Small intestine (tissue), 7 donors: ENCODE measurements around the gene ANKMY1. TPM values are rescaled to one million over a fixed set of nuclear protein-coding genes. Genes with fewer than 3 reads are reported as not detected.
"Not testable (repeated sequence)": the region's sequence is repeated elsewhere in the genome, so short reads cannot be mapped to it uniquely, and the experiment has no call there.

Experiments used
- DNase-seq, 2 donors: peaks; one replicate each; pipeline versions ENCODE4 v3.0.0 to v3.0.0-alpha.2; 2013
- FAIRE-seq: peaks from 2 replicates; lab custom pipeline; 2012; peaks lifted over from hg19 to GRCh38; lab: Jason Lieb, UNC
- H3K27ac ChIP-seq, 3 donors: one replicate each; pipeline ENCODE4 v1.5.1; 2013; ENCODE audit warnings: low read length in 2 of 3, mild to moderate bottlenecking in 2 of 3, control low read depth in 1 of 3, inconsistent platforms in 1 of 3, low read depth in 1 of 3, moderate library complexity in 1 of 3
- H3K27me3 ChIP-seq, 3 donors: one replicate each; pipeline ENCODE4 v1.6.1; 2013; ENCODE audit warnings: low read length in 3 of 3, inconsistent platforms in 1 of 3; ENCODE audit not compliant: control insufficient read depth in 3 of 3, insufficient read depth in 3 of 3
- H3K36me3 ChIP-seq, 3 donors: one replicate each; pipeline ENCODE4 v1.6.1; 2013; ENCODE audit warnings: low read length in 3 of 3, inconsistent platforms in 1 of 3, low read depth in 1 of 3, mild to moderate bottlenecking in 1 of 3, moderate library complexity in 1 of 3; ENCODE audit not compliant: control insufficient read depth in 3 of 3, insufficient read depth in 2 of 3
- H3K4me1 ChIP-seq, 3 donors: one replicate each; pipeline ENCODE4 v1.6.1; 2013; ENCODE audit warnings: low read length in 2 of 3, inconsistent platforms in 1 of 3, low read depth in 1 of 3, mild to moderate bottlenecking in 1 of 3, moderate library complexity in 1 of 3; ENCODE audit not compliant: control insufficient read depth in 3 of 3, insufficient read depth in 2 of 3
- H3K4me3 ChIP-seq, 3 donors: one replicate each; pipeline ENCODE4 v1.5.1; 2013; ENCODE audit warnings: low read length in 3 of 3, control low read depth in 1 of 3, inconsistent platforms in 1 of 3, low read depth in 1 of 3, mild to moderate bottlenecking in 1 of 3, moderate library complexity in 1 of 3
- H3K9me3 ChIP-seq, 2 donors: one replicate each; pipeline ENCODE4 v1.6.1; 2013; ENCODE audit warnings: low read depth in 1 of 2, low read length in 1 of 2; ENCODE audit not compliant: control insufficient read depth in 2 of 2, insufficient read depth in 1 of 2
- WGBS, 3 donors: extraction: QIAGEN DNeasy Blood & Tissue Kit; methylation state at CpG; one replicate each; pipeline ENCODE4 v1.1.7; 2013; 5-methylcytosine and 5-hydroxymethylcytosine counted together
- polyA plus RNA-seq, 4 donors: library from polyadenylated mRNA; stranded (reverse) in 3 of 4; unstranded in 1 of 4; fragments of 200-250 nt in 3 of 4; fragments of 120-200 nt in 1 of 4; gene quantifications; one replicate each; pipeline versions ENCODE4 v1.2.1 to v1.2.3, GENCODE V29; 2013
- donor health status: healthy with polysubstance abuse.
- donor health status: control.
- donor health status: control.
- donor health status: Bipolar disorder and iron deficiency.
- donor health status: healthy.

Gene ANKMY1
- polyA plus RNA-seq, 4 donors, result 3.4 to 13.0 (median 5.9) TPM

GRCh38 chr2:240523451-240524281 lies 34.1 kb downstream of the ANKMY1 start:
- Histone ChIP-seq H3K27ac (no peak overlapping the region), H3K4me1 (no peaks in the 10 kb centered on the region), H3K27me3 (peaks cover 0 to 18% (median 0%) of the 10 kb centered on the region in 3 donors), H3K4me3 (no peak overlapping the region), H3K9me3 (peaks cover 0 to 36% of the 10 kb centered on the region in 2 donors), H3K36me3 (peaks cover 3 to 42% (median 6%) of the 10 kb centered on the region in 3 donors)
- FAIRE-seq, result no peak
- 96 to 97% (median 97%) methylated on average over 32 of the region's 32 CpGs for WGBS, 3 donors
- DNase-seq, result no peak

DNA sequence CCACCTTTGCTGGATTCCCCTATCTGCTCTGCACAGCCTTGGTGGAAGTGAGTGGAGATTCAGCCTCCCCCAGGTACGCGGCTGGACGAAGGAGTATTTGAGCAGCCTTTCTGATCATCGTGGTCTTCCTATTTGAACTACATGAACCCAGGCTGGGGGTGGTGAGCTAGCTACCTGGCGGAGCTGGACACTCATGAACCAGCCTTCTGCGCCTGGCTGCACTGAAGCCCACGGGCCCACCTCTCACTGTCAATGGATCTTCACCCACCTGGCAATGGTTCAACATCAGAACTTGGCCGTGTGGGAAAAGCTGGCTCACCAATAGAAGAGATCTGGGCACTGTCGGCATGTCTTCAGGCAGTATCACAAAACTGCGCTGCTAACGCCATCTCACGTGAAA lies 35.4 kb downstream of the ANKMY1 start:
- H3K27ac ChIP-seq, result no peak overlapping the region
- H3K4me1 ChIP-seq, result no peaks in the 10 kb centered on the region
- peaks cover 0 to 18% (median 0%) of the 10 kb centered on the region in 3 donors for H3K27me3 ChIP-seq
- H3K4me3 ChIP-seq, result no peak overlapping the region
- no peak for FAIRE-seq
- no peak for DNase-seq
- 96 to 98% (median 97%) methylated on average over 12 of the region's 12 CpGs for WGBS, 3 donors
- peaks cover 3 to 37% (median 6%) of the 10 kb centered on the region in 3 donors for H3K36me3 ChIP-seq
- peaks cover 0 to 34% of the 10 kb centered on the region in 2 donors for H3K9me3 ChIP-seq

DNA sequence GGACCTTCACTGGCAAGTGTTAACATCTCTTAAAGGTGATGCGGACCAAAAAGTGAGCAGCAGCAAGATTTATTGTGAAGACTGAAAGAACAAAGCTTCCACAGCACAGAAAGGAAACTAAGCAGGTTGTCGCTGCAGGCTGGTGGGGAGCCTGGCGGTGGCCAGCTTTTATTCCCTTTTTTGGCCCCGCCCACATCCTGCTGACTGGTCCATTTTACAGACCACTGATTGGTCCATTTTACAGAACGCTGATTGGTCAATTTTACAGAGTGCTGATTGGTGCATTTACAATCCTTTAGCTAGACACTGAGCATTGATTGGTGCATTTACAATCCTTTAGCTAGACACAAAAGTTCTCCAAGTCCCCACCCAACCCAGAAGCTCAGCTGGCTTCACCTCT lies 35.9 kb downstream of the ANKMY1 start:
- H3K27ac ChIP-seq, H3K4me3 ChIP-seq, FAIRE-seq, DNase-seq, H3K4me1 ChIP-seq: not testable (repeated sequence)
- 96 to 98% (median 96%) methylated on average over 5 of the region's 5 CpGs for WGBS, 3 donors
- H3K36me3 ChIP-seq, result peaks cover 3 to 37% (median 6%) of the 10 kb centered on the region in 3 donors
- H3K9me3 ChIP-seq, result peaks cover 0 to 32% of the 10 kb centered on the region in 2 donors
- H3K27me3 ChIP-seq, result peaks cover 0 to 18% (median 0%) of the 10 kb centered on the region in 3 donors

GRCh38 chr2:240520974-240521350 lies 36.8 kb downstream of the ANKMY1 start:
- no peak overlapping the region for H3K4me3 ChIP-seq
- H3K36me3 ChIP-seq, result peaks cover 3 to 31% (median 6%) of the 10 kb centered on the region in 3 donors
- DNase-seq (no peak), FAIRE-seq (no peak)
- 88 to 95% (median 92%) methylated on average over 12 of the region's 12 CpGs for WGBS, 3 donors
- no peaks in the 10 kb centered on the region for H3K4me1 ChIP-seq
- H3K27me3 ChIP-seq, result peaks cover 0 to 18% (median 0%) of the 10 kb centered on the region in 3 donors
- no peak overlapping the region for H3K27ac ChIP-seq
- peaks cover 0 to 25% of the 10 kb centered on the region in 2 donors for H3K9me3 ChIP-seq

- Histone ChIP-seq H3K9me3 (peaks cover 0 to 19% of the 10 kb centered on the region in 2 donors), H3K4me3 (no peak overlapping the region), H3K27me3 (peaks cover 0 to 18% (median 0%) of the 10 kb centered on the region in 3 donors), H3K27ac (no peak overlapping the region), H3K4me1 (no peaks in the 10 kb centered on the region), H3K36me3 (peaks cover 3 to 25% (median 6%) of the 10 kb centered on the region in 3 donors)
- peak in 1 of 2 donors; percentile 24 for DNase-seq
- no peak for FAIRE-seq
- 31 to 62% (median 61%) methylated on average over 43 to 52 of the region's 52 CpGs for WGBS, 3 donors
Measured at GRCh38 chr2:240520130-240520973, 37.4 kb downstream of the ANKMY1 start.

- H3K4me3 ChIP-seq, result no peak overlapping the region
- 55 to 81% (median 81%) methylated on average over 25 of the region's 25 CpGs for WGBS, 3 donors
- H3K36me3 ChIP-seq, result peaks cover 3 to 20% (median 4%) of the 10 kb centered on the region in 3 donors
- H3K27me3 ChIP-seq, result peaks cover 0 to 18% (median 0%) of the 10 kb centered on the region in 3 donors
- no peaks in the 10 kb centered on the region for H3K4me1 ChIP-seq
- H3K27ac ChIP-seq, result no peak overlapping the region
- H3K9me3 ChIP-seq, result peaks cover 0 to 12% of the 10 kb centered on the region in 2 donors
- FAIRE-seq (no peak), DNase-seq (no peak)
Measured at GRCh38 chr2:240519396-240520129, 38.2 kb downstream of the ANKMY1 start.

DNA sequence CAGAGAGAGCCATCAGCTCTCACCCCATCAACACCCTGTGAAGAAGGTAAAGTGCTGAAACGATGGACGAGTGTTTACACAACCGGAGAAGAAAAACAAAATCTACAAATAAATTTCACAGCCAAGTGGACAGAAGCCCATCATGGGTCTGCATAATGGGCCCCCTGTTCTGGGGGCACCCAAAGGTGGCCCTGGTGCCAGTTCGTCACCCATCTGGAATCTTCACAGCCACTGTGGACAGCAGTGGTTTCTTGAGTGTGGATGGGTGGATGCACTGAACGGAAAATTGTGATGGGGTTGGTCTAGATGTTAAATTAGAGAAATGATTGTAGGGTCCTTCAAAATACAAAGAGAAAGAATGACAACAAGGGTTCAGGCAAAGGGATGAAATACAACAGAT lies 38.8 kb downstream of the ANKMY1 start:
- H3K36me3 ChIP-seq, result peaks cover 3 to 16% (median 4%) of the 10 kb centered on the region in 3 donors
- FAIRE-seq (no peak), DNase-seq (no peak)
- H3K4me3 ChIP-seq, result no peak overlapping the region
- H3K27ac ChIP-seq, result no peak overlapping the region
- no peaks in the 10 kb centered on the region for H3K4me1 ChIP-seq
- WGBS, 3 donors, result 91 to 96% (median 95%) methylated on average over 5 of the region's 5 CpGs
- H3K27me3 ChIP-seq, result peaks cover 0 to 18% (median 0%) of the 10 kb centered on the region in 3 donors
- peaks cover 0 to 9% of the 10 kb centered on the region in 2 donors for H3K9me3 ChIP-seq
